Stimulated activated naive B cell treated with anti-CD40 and anti-IgM and Interleukin-4, amounts not matched to agents 10 μg/mL and 1 μg/mL and 100 μg/mL, for 72 hours (primary cell): ENCODE results near the gene ZNF784.
"Not testable (repeated sequence)": the region's sequence is repeated elsewhere in the genome, so short reads cannot be mapped to it uniquely, and the experiment has no call there.

ENCODE experiments used
- ATAC-seq, 2 donors: fragments of 150-1000 bp; cut with Tn5 transposase; replicated peaks; 2 replicates each; pipeline ENCODE4 v1.10.0; 2021; ENCODE audit warnings: moderate library complexity in 1 of 2
- DNase-seq: peaks from one replicate; pipeline ENCODE4 v3.0.0; 2021
- H3K27ac Mint-ChIP-seq: one replicate; pipeline ENCODE4 v1.8.0; 2022; ENCODE audit warnings: mild to moderate bottlenecking, mixed read lengths
- H3K27me3 Mint-ChIP-seq, 2 donors: one replicate each; pipeline ENCODE4 v1.8.0; 2022; ENCODE audit warnings: mixed read lengths in 2 of 2
- H3K36me3 Mint-ChIP-seq, 2 donors: one replicate each; pipeline ENCODE4 v1.8.0; 2022; ENCODE audit warnings: mixed read lengths in 2 of 2, mild to moderate bottlenecking in 1 of 2
- H3K4me1 Mint-ChIP-seq, 2 donors: one replicate each; pipeline ENCODE4 v1.8.0; 2022; ENCODE audit warnings: mixed read lengths in 2 of 2, mild to moderate bottlenecking in 1 of 2
- H3K4me3 Mint-ChIP-seq, 2 donors: one replicate each; pipeline ENCODE4 v1.8.0; 2022; ENCODE audit warnings: mild to moderate bottlenecking in 2 of 2, mixed read lengths in 2 of 2, moderate library complexity in 1 of 2
- H3K9me3 Mint-ChIP-seq, 2 donors: one replicate each; pipeline ENCODE4 v1.8.0; 2022; ENCODE audit warnings: mixed read lengths in 2 of 2, mild to moderate bottlenecking in 1 of 2

ZNF784 gene

GRCh38 chr19:55592391-55593090 is 31.8 kb downstream of the ZNF784 start:
- no peak overlapping the region for H3K4me3 Mint-ChIP-seq
- peaks cover 39 to 43% of the 10 kb centered on the region in 2 donors for H3K36me3 Mint-ChIP-seq
- DNase-seq = no peak
- peaks cover 7 to 10% of the 10 kb centered on the region in 2 donors for H3K9me3 Mint-ChIP-seq
- H3K27me3 Mint-ChIP-seq = no peaks in the 10 kb centered on the region
- no peak for ATAC-seq
- H3K4me1 Mint-ChIP-seq = peaks cover 1 to 28% of the 10 kb centered on the region in 2 donors
- H3K27ac Mint-ChIP-seq = no peak overlapping the region

- Mint-ChIP-seq H3K27ac (no peak overlapping the region), H3K4me3 (no peak overlapping the region), H3K27me3 (no peaks in the 10 kb centered on the region), H3K36me3 (peaks cover 32 to 35% of the 10 kb centered on the region in 2 donors), H3K4me1 (peaks cover 8 to 28% of the 10 kb centered on the region in 2 donors), H3K9me3 (peaks cover 7 to 10% of the 10 kb centered on the region in 2 donors)
- no peak for ATAC-seq
- no peak for DNase-seq
Measured at GRCh38 chr19:55591555-55591954, 32.8 kb downstream of the ZNF784 start.

DNA sequence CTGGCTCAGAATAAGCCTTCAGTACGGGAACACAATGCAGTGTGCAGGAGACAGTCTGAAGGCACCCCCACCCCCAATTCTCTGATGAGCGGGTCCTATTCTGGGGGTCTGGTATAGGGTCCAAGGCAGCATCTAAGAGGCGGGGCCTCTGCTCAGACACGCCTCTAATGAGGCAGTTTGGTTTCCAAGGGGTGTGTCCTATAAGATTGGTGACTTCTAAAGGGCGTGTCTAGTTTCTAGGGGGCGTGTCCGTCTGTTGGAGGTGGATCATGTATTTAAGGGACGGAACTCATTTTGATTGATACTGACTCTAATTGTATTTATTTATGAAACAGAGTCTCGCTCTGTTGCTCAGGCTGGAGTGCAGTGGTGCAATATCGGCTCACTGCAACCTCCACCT is 33.7 kb downstream of the ZNF784 start:
- Mint-ChIP-seq H3K27me3 (no peaks in the 10 kb centered on the region), H3K4me3 (no peak overlapping the region)
- DNase-seq = no peak

DNA sequence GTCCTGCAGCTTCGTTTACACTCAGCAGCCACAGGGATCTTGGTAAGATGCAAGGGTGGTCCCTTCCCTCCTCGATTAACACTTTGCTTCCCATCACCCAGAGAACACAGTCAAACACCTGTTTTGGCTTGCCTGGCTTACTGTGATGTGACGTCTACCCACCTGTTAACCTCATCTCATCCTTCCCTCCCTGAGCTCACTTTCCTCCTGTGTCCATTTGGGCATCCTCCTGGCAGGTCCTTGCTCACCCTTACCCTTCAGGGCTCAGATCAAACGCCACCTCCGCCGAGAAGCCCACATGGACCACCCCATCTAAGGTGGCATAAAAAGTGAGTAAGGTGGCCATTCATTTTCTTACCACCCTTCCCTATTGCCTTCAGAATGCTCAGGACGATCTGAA is 34.3 kb downstream of the ZNF784 start:
- Mint-ChIP-seq H3K27me3 (no peaks in the 10 kb centered on the region), H3K36me3 (peaks cover 19 to 20% of the 10 kb centered on the region in 2 donors), H3K4me3 (peak overlapping the region in 1 of 2 donors; percentile 10), H3K27ac (no peak overlapping the region), H3K9me3 (peaks cover 3 to 4% of the 10 kb centered on the region in 2 donors), H3K4me1 (peaks cover 20 to 34% of the 10 kb centered on the region in 2 donors)
- DNase-seq = no peak
- no peak for ATAC-seq

More for the DNA sequence above, 33.7 kb downstream of the ZNF784 start:
- Mint-ChIP-seq H3K36me3 (peaks cover 24 to 26% of the 10 kb centered on the region in 2 donors), H3K9me3 (peaks cover 7 to 8% of the 10 kb centered on the region in 2 donors), H3K4me1 (peaks cover 16 to 34% of the 10 kb centered on the region in 2 donors), H3K27ac (no peak overlapping the region)
- no peak for ATAC-seq

DNA sequence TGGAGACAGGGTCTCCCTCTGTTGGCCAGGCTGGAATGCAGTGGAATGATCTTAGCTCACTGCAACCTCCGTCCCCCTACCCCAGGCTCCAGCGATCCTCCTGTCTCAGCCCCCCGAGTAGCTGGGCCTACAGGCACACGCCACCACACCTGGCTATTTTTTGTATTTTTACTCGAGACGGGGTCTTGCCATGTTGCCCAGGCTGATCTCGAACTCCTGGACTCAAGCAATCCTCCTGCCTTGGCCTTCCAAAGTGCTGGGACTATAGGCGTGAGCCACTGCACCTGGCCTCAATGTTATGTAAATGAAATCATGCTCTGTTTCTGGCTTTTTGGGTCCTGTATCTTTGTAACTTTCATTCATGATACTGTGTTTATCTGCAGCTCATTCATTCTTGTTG is 35.6 kb downstream of the ZNF784 start:
- no peaks in the 10 kb centered on the region for H3K9me3 Mint-ChIP-seq
- no peak for ATAC-seq
- peaks cover 21 to 33% of the 10 kb centered on the region in 2 donors for H3K4me1 Mint-ChIP-seq
- no peak for DNase-seq
- H3K36me3 Mint-ChIP-seq = peaks cover 11 to 12% of the 10 kb centered on the region in 2 donors
- peak overlapping the region in 1 of 2 donors; percentile 41 for H3K4me3 Mint-ChIP-seq
- H3K27me3 Mint-ChIP-seq = no peaks in the 10 kb centered on the region
- no peak overlapping the region for H3K27ac Mint-ChIP-seq

GRCh38 chr19:55586976-55587668 is 37.2 kb downstream of the ZNF784 start:
- DNase-seq (peak; percentile 92), ATAC-seq (peak; percentile 98)
- Mint-ChIP-seq H3K27me3 (no peaks in the 10 kb centered on the region), H3K4me1 (peaks cover 20 to 33% of the 10 kb centered on the region in 2 donors), H3K4me3 (peak overlapping the region; percentile 84 to 86), H3K9me3 (no peaks in the 10 kb centered on the region), H3K27ac (peak overlapping the region; percentile 82), H3K36me3 (peaks cover 8 to 9% of the 10 kb centered on the region in 2 donors)

DNA sequence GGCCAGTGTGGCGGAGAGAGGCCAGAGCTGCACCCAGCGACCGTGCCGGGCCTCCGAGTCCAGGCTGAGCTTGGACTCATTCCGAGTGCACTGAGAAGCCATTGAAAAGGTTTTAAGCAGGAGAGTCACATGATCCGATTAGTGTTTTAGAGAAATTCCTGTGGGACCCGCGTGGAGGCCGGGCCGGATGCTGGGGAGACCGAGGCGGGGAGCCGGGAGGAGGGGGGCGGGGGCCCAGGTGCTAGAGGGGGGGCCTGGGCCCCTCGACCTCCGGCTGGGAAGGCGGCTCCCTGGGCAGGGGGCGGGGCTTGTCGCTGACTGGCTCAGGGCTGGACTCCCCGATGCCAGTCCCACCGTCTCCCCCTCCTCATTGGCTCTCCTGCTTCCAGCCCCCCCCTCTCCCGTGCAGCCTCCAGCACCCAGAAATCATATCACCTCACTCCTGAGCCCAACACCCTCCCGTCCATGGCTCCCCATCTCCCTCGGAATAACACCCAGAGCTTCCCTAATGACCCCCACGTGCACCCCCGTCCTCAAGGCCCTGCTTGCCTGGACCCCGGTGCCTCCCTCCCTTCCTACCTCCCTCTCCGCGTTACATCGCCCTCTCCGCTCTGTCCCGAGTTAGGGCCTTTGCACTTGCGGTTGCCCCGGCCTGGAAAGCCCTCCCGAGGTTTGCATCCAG is 38.6 kb downstream of the ZNF784 start:
- Mint-ChIP-seq H3K27me3 (no peaks in the 10 kb centered on the region), H3K27ac (peak overlapping the region; percentile 42), H3K4me1 (peaks cover 30 to 38% of the 10 kb centered on the region in 2 donors), H3K9me3 (no peaks in the 10 kb centered on the region), H3K36me3 (no peaks in the 10 kb centered on the region), H3K4me3 (peak overlapping the region; percentile 84 to 86)
- peak; percentile 32 for DNase-seq
- peak; percentile 33 to 56 for ATAC-seq

DNA sequence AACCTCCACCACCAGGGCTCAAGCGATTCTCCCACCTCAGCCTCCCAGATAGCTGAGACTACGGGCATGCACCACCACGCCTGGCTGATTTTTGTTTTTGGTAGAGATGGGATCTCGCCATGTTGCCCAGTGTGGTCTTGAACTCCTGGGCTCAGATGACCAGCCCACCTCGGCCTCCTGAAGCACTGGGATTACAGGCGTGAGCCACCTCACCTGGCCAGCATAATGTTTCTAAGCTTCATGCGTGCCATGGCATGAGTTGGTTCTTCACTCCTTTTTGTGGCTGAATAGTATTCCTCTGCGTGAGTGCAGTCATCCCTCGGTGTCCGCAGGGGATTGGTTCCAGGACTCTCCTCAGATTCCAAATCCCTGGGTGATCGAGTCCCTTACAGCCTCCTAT is 39.5 kb downstream of the ZNF784 start:
- ATAC-seq = no peak
- Mint-ChIP-seq H3K27ac (peak overlapping the region; percentile 42), H3K4me1 (peaks cover 32 to 42% of the 10 kb centered on the region in 2 donors), H3K36me3 (peaks cover 1 to 2% of the 10 kb centered on the region in 2 donors), H3K27me3 (no peaks in the 10 kb centered on the region), H3K9me3 (no peaks in the 10 kb centered on the region), H3K4me3 (no peak overlapping the region)
- DNase-seq = no peak

DNA sequence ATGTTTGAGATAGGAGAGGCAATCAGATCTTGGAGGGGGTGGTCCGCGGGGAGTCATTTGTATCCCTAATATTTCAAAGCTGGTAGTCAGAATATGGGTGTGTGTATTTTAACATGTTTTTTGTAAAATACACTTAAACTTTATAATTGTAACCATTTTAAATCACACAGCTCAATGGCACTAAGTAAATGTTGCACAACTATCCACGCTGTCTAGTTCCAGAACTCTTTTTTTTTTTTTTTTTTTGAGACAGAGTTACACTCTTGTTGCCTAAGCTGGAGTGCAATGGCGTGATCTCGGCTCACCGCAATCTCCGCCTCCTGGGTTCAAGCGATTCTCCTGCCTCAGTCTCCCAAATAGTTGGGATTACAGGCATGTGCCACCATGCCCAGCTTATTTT is 40.5 kb downstream of the ZNF784 start:
- not testable (repeated sequence) for H3K4me3 Mint-ChIP-seq, H3K27me3 Mint-ChIP-seq, H3K27ac Mint-ChIP-seq, H3K36me3 Mint-ChIP-seq, H3K9me3 Mint-ChIP-seq, DNase-seq, ATAC-seq
- H3K4me1 Mint-ChIP-seq = peaks cover 36 to 47% of the 10 kb centered on the region in 2 donors

GRCh38 chr19:55582284-55582683 is 42.1 kb downstream of the ZNF784 start:
- H3K4me3 Mint-ChIP-seq, ATAC-seq, H3K27me3 Mint-ChIP-seq, DNase-seq, H3K27ac Mint-ChIP-seq, H3K9me3 Mint-ChIP-seq: not testable (repeated sequence)
- peaks cover 34 to 44% of the 10 kb centered on the region in 2 donors for H3K4me1 Mint-ChIP-seq
- peaks cover 10% of the 10 kb centered on the region in 2 donors for H3K36me3 Mint-ChIP-seq

GRCh38 chr19:55581823-55582223 is 42.5 kb downstream of the ZNF784 start:
- no peak overlapping the region for H3K27ac Mint-ChIP-seq
- H3K27me3 Mint-ChIP-seq = no peaks in the 10 kb centered on the region
- no peak for DNase-seq
- no peaks in the 10 kb centered on the region for H3K9me3 Mint-ChIP-seq
- H3K36me3 Mint-ChIP-seq = peaks cover 15% of the 10 kb centered on the region in 2 donors
- no peak for ATAC-seq
- H3K4me3 Mint-ChIP-seq = no peak overlapping the region
- H3K4me1 Mint-ChIP-seq = peaks cover 31 to 39% of the 10 kb centered on the region in 2 donors

GRCh38 chr19:55581145-55581822 is 43.1 kb downstream of the ZNF784 start:
- no peaks in the 10 kb centered on the region for H3K27me3 Mint-ChIP-seq
- no peak for DNase-seq
- peak overlapping the region; percentile 86 to 88 for H3K4me3 Mint-ChIP-seq
- H3K27ac Mint-ChIP-seq = peak overlapping the region; percentile 91
- H3K4me1 Mint-ChIP-seq = peaks cover 27 to 34% of the 10 kb centered on the region in 2 donors
- peak; percentile 62 to 69 for ATAC-seq
- no peaks in the 10 kb centered on the region for H3K9me3 Mint-ChIP-seq
- H3K36me3 Mint-ChIP-seq = peaks cover 18 to 19% of the 10 kb centered on the region in 2 donors

GRCh38 chr19:55580628-55581144 is 43.7 kb downstream of the ZNF784 start, which contains the start of gene ZNF579:
Gene ZNF579, minus strand, starts transcription at chr19:55580848. Its CDS starts 1,209 bp downstream, at chr19:55579639.
- Mint-ChIP-seq H3K27ac (peak within 1 kb of the TSS; percentile 91), H3K4me1 (peaks cover 22 to 28% of the 10 kb centered on the region in 2 donors), H3K27me3 (no peaks in the 10 kb centered on the region), H3K4me3 (peak within 1 kb of the TSS; percentile 86 to 88), H3K36me3 (peaks cover 23% of the 10 kb centered on the region in 2 donors), H3K9me3 (peaks cover 2 to 4% of the 10 kb centered on the region in 2 donors)
- ATAC-seq = peak; percentile 79 to 84
- DNase-seq = peak; percentile 79
